ENCODE results near the gene NEDD4L. TPM values are rescaled to one million over a fixed set of nuclear protein-coding genes. Genes with fewer than 3 reads are reported as not detected.

The NEDD4L gene
- total and polyA plus RNA-seq, 8 donors: 88.0 to 159 (median 95.2) TPM

- DNase-seq (no peak), ATAC-seq (no peak)
Observed at GRCh38 chr18:58212274-58212673, 168.2 kb downstream of the NEDD4L start.

GRCh38 chr18:58213440-58213839, 169.4 kb downstream of the NEDD4L start:
- intact Hi-C loops (cut with DNase I): no loop called here
- no peak overlapping the region for H3K4me3 ChIP-seq
- no peaks in the 10 kb centered on the region for H3K9me3 ChIP-seq
- H3K27me3 ChIP-seq: peaks cover 0 to 25% of the 10 kb centered on the region in 2 donors
- H3K36me3 ChIP-seq: no peaks in the 10 kb centered on the region
- TF ChIP-seq CTCF (IDR thresholded peaks at IDR 0.05): no peak
- ATAC-seq (peak; percentile 42), DNase-seq (no peak)
- no peak overlapping the region for H3K27ac ChIP-seq
- H3K4me1 ChIP-seq: peaks cover 4 to 34% of the 10 kb centered on the region in 2 donors

More at GRCh38 chr18:58212274-58212673, 168.2 kb downstream of the NEDD4L start:
- TF ChIP-seq CTCF (IDR thresholded peaks at IDR 0.05): no peak
- peaks cover 0 to 25% of the 10 kb centered on the region in 2 donors for H3K27me3 ChIP-seq
- H3K4me1 ChIP-seq: peaks cover 12 to 33% of the 10 kb centered on the region in 2 donors
- no peak overlapping the region for H3K27ac ChIP-seq
- no peak overlapping the region for H3K4me3 ChIP-seq
- no peaks in the 10 kb centered on the region for H3K36me3 ChIP-seq
- no peaks in the 10 kb centered on the region for H3K9me3 ChIP-seq
- intact Hi-C loops (cut with DNase I): no loop called here

- peaks cover 0 to 20% of the 10 kb centered on the region in 2 donors for H3K27me3 ChIP-seq
- no peak for TF ChIP-seq CTCF (IDR thresholded peaks at IDR 0.05)
- no peaks in the 10 kb centered on the region for H3K36me3 ChIP-seq
- intact Hi-C loops (cut with DNase I): no loop called here
- H3K4me1 ChIP-seq: peaks cover 0 to 25% of the 10 kb centered on the region in 2 donors
- DNase-seq (no peak), ATAC-seq (no peak)
- H3K9me3 ChIP-seq: no peaks in the 10 kb centered on the region
- no peak overlapping the region for H3K4me3 ChIP-seq
- no peak overlapping the region for H3K27ac ChIP-seq
Observed at GRCh38 chr18:58215011-58215410, 171.0 kb downstream of the NEDD4L start.

- Histone ChIP-seq H3K4me3 (no peak overlapping the region), H3K36me3 (no peaks in the 10 kb centered on the region), H3K4me1 (peaks cover 0 to 25% of the 10 kb centered on the region in 2 donors), H3K27me3 (peaks cover 0 to 12% of the 10 kb centered on the region in 2 donors), H3K27ac (no peak overlapping the region), H3K9me3 (no peaks in the 10 kb centered on the region)
- TF ChIP-seq CTCF (IDR thresholded peaks at IDR 0.05): no peak
- peak; percentile 82 for ATAC-seq
- DNase-seq: no peak
- intact Hi-C loops (cut with DNase I): no loop called here
Observed at GRCh38 chr18:58216071-58216481, 172.1 kb downstream of the NEDD4L start.

- ATAC-seq (no peak), DNase-seq (no peak)
- Histone ChIP-seq H3K27me3 (peaks cover 0 to 3% of the 10 kb centered on the region in 2 donors), H3K9me3 (no peaks in the 10 kb centered on the region), H3K4me3 (no peak overlapping the region), H3K4me1 (peaks cover 0 to 21% of the 10 kb centered on the region in 2 donors), H3K36me3 (no peaks in the 10 kb centered on the region), H3K27ac (no peak overlapping the region)
- TF ChIP-seq CTCF (IDR thresholded peaks at IDR 0.05): no peak
- intact Hi-C loops (cut with DNase I): no loop called here
Observed at GRCh38 chr18:58217052-58217451, 173.0 kb downstream of the NEDD4L start.

Measured in left lung (tissue), 10 donors.